ENCODE data around the gene INTS13.
"Not testable (repeated sequence)": the region's sequence is repeated elsewhere in the genome, so short reads cannot be mapped to it uniquely, and the experiment has no call there.

Gene INTS13

GRCh38 chr12:26868447-26869103, 69.2 kb downstream of the INTS13 start:
- DNase-seq, result no peak

DNA sequence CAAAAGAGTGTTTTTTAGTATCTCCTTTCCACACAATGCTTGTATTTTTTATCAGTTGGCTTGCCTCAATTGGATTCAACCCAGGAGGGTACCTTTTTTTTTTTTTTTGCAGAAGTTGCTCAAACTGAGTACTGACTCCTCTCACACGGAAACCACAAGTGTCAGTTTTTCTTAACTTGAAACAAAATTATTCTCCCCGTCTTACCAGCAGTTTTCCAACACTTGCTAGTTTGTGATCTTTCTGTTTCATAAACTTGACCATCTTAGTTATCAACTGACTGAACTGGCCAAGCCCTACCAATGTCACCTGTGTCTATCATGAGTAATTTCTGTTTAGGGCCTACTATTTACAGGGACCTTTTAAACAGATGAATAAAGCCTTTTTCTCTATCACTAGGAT, 70.7 kb downstream of the INTS13 start:
- peak; percentile 6 for DNase-seq

DNA sequence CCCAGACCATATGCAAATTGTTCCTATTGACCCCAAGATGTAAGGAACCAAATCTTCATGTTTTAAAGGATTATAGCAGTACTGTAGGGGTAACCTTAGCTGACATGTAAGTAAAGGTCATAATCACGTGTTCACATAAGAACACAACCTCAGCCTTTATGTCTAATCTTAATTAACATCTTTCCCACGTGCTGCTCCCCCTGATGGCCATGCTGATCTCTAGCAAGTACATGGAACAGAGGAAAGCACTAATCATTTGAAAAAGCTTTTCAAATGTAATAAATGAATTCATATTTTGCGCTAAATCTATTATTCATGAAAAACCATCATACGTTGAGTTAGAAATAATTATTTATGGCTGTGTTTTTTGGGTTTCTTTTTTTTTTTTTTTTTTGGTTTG, 74.3 kb downstream of the INTS13 start:
- no peak for DNase-seq

DNA sequence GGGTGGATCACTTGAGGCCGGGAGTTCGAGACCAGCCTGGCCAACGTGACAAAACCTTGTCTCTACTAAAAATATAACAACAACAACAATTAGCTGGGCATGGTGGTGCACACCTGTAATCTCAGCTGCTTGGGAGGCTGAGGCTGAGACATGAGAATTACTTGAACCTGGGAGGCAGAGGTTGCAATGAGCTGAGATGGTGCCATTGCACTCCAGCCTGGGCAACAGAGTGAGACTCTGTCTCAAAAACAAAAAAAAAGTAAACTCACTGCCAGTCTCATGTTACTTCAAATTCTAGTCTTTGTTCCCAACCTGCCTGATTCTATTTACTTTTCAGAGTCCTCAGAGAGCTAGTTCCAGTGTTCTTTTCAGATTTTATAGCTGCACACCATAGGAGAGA, 75.0 kb downstream of the INTS13 start:
- DNase-seq, result not testable (repeated sequence)

- no peak for DNase-seq
Measured at GRCh38 chr12:26861690-26862089, 76.1 kb downstream of the INTS13 start.

GRCh38 chr12:26857465-26858176, 80.2 kb downstream of the INTS13 start:
- no peak for DNase-seq

GRCh38 chr12:26855337-26855736, 82.4 kb downstream of the INTS13 start:
- no peak for DNase-seq

All from suppressor macrophage treated with lipopolysaccharide for 4 hours (primary cell).